Medulla oblongata (tissue), 1 donor: Measurements from ENCODE around the gene ARID3A.

ENCODE experiments used
- DNase-seq: peaks from one replicate; pipeline ENCODE4 v3.0.0-alpha.2; 2015; ENCODE audit errors: extremely low spot score

Gene ARID3A

DNA sequence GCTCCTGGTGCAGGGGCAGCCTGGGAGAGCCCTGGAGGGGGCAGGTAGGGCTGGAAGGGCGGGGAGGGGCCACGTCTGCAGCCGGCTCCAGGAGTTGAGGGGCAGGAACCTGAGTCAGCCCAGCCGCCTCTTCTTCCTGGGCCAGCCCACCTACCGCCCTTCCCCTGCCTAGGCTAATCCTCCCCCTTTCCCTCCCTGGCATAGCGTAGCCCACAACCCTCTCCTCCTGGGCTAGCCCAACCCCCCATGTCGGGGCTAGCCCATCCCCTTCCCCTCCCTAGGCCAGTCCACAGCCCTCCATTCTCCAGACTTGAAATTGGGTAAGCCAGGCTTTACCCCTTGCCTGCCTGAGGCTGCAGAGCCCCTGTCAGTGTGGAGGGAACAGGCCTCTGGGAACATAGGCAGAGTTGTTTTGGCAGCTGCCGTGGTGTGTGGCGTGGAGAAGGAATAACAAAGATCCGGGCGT lies 37.7 kb downstream of the ARID3A start:
- DNase-seq, result no peak

- no peak for DNase-seq
Measured at GRCh38 chr19:964116-964520, 38.3 kb downstream of the ARID3A start.

GRCh38 chr19:964761-965694 lies 39.2 kb downstream of the ARID3A start:
- DNase-seq, result no peak

- DNase-seq, result no peak
Measured at GRCh38 chr19:966485-967088, 40.8 kb downstream of the ARID3A start.

- no peak for DNase-seq
Measured at GRCh38 chr19:970695-971094, 44.9 kb downstream of the ARID3A start.

GRCh38 chr19:971795-972194 lies 46.0 kb downstream of the ARID3A start:
- no peak for DNase-seq

GRCh38 chr19:972281-972680 lies 46.4 kb downstream of the ARID3A start:
- no peak for DNase-seq

GRCh38 chr19:973726-974563 lies 48.1 kb downstream of the ARID3A start:
- DNase-seq, result no peak

GRCh38 chr19:974564-975257 lies 48.9 kb downstream of the ARID3A start:
- no peak for DNase-seq

- no peak for DNase-seq
Measured at GRCh38 chr19:976476-976875, 50.6 kb downstream of the ARID3A start.

DNA sequence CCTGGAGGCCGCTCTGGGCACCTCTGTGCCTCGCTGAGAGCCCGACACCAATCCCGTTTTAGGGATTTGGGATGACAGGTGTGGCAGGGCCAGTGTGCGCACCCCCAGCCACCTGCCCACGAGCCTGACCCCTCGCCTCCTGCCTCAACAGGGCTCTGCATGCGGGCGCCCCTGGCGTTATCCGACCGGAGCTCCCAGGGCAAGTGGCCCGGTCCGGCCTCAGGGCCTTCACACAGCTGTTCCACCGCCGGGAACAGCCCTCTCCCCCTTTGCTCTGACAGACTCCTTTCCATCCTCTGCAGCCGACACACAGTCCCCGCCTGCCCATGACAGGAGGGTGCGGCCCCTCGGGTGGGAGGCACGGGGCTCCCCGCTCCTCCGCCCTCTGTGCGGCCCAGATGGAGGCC lies 51.2 kb downstream of the ARID3A start:
- DNase-seq, result no peak

DNA sequence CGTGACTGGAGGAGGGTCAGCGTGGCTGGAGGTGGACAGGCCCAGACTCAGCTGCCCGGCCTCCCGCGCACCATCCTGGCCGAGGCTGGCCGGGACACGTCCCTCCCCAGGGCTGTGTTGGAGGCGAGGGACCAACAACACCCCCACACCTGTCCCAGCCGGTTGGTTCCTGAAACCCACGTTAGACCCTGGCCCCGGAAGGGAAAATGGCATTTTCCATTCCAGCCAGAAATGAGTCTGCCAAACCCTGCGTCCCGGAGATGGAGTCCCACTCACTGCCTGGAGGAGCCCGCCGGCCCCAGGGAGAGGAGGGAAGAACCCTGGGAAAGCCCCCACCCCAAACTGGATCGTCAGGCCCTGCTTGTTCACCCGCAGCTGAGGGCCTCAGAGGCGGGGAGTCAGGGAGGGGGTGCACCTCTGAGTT lies 53.5 kb downstream of the ARID3A start:
- no peak for DNase-seq

DNA sequence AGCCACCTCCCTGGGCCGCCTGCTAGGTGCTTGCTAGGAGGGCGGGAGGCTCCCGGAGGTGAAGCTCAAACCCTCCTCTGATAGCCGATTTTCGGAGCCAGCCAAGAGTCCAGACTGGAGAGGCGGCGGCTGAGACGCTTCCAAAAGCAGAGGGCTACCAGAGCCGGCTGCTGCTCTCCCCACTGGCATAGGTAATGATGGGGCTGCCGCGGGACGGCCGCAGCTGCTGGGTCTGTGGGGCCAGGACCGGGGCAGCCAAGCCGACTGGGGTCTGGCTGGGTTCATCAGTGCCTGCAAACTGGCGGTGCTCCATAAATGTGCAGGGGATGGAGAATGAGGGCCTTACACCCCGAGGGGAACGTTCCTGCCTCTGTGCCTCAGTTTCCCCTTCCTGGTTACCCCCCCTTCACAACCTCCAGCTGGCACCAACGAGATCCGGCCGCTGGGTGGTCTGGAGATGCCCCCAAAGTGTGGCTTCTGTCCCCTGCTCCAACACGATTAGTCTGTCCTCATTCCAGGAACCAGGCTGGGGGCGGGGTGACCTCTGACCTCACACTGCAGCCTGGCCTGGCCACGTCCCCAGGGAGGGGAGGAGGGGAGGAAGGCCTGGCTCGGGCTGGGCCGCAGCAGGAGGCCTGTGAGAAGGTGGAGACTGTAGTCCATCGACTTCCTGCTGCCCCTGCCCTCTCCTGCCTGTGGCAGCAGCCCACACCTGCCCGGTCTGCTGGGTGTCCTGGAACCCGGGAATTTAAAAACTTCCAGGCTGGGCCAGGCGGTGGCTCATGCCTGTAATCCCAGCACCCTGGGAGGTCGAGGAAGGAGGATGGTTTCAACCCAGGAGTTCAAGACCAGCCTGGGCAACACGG lies 54.5 kb downstream of the ARID3A start:
- DNase-seq, result no peak

GRCh38 chr19:982567-983170 lies 56.8 kb downstream of the ARID3A start:
- DNase-seq, result peak; percentile 71

GRCh38 chr19:984165-984967 lies 58.5 kb downstream of the ARID3A start, which contains the start of gene WDR18:
TSS of gene WDR18 (plus strand) at chr19:984345. CDS start at chr19:984354, 9 bp downstream.
- peak; percentile 96 for DNase-seq

- no peak for DNase-seq
Measured at GRCh38 chr19:986083-986482, 60.2 kb downstream of the ARID3A start.

- no peak for DNase-seq
Measured at GRCh38 chr19:988081-988480, 62.2 kb downstream of the ARID3A start.

GRCh38 chr19:988510-988909 lies 62.7 kb downstream of the ARID3A start:
- DNase-seq, result no peak
